ENCODE measurements around the gene PTCHD4.

PTCHD4 gene

GRCh38 chr6:48080227-48081009 lies 30.6 kb downstream of the PTCHD4 start:
- no peaks in the 10 kb centered on the region for H3K36me3 Mint-ChIP-seq (ENCODE audit: low read depth)
- H3K4me3 Mint-ChIP-seq = no peak overlapping the region
- no peak for TF ChIP-seq CTCF (IDR thresholded peaks at IDR 0.05; ENCODE audit: unreplicated experiment in 3 of 3)
- no peak overlapping the region for H3K27ac Mint-ChIP-seq
- no peaks in the 10 kb centered on the region for H3K4me1 Mint-ChIP-seq
- no peaks in the 10 kb centered on the region for H3K27me3 Mint-ChIP-seq (ENCODE audit: low read depth)
- H3K9me3 Mint-ChIP-seq = peaks cover 10% of the 10 kb centered on the region

GRCh38 chr6:48078120-48078519 lies 32.9 kb downstream of the PTCHD4 start:
- peaks cover 6% of the 10 kb centered on the region for H3K9me3 Mint-ChIP-seq
- H3K4me1 Mint-ChIP-seq = no peaks in the 10 kb centered on the region
- H3K36me3 Mint-ChIP-seq (ENCODE audit: low read depth) = no peaks in the 10 kb centered on the region
- H3K27me3 Mint-ChIP-seq (ENCODE audit: low read depth) = no peaks in the 10 kb centered on the region
- H3K27ac Mint-ChIP-seq = no peak overlapping the region
- no peak for TF ChIP-seq CTCF (IDR thresholded peaks at IDR 0.05; ENCODE audit: unreplicated experiment in 3 of 3)
- no peak overlapping the region for H3K4me3 Mint-ChIP-seq

GRCh38 chr6:48075181-48075580 lies 35.8 kb downstream of the PTCHD4 start:
- Mint-ChIP-seq H3K4me3 (no peak overlapping the region), H3K27me3 (ENCODE audit: low read depth) (peaks cover 10% of the 10 kb centered on the region), H3K36me3 (ENCODE audit: low read depth) (no peaks in the 10 kb centered on the region), H3K4me1 (no peaks in the 10 kb centered on the region), H3K9me3 (peaks cover 6% of the 10 kb centered on the region), H3K27ac (no peak overlapping the region)
- TF ChIP-seq CTCF (IDR thresholded peaks at IDR 0.05; ENCODE audit: unreplicated experiment in 3 of 3) = no peak

GRCh38 chr6:48073976-48074767 lies 36.8 kb downstream of the PTCHD4 start:
- H3K27ac Mint-ChIP-seq = no peak overlapping the region
- peaks cover 6% of the 10 kb centered on the region for H3K4me1 Mint-ChIP-seq
- H3K9me3 Mint-ChIP-seq = peaks cover 6% of the 10 kb centered on the region
- H3K4me3 Mint-ChIP-seq = no peak overlapping the region
- no peak for TF ChIP-seq CTCF (IDR thresholded peaks at IDR 0.05; ENCODE audit: unreplicated experiment in 3 of 3)
- H3K36me3 Mint-ChIP-seq (ENCODE audit: low read depth) = no peaks in the 10 kb centered on the region
- peaks cover 20% of the 10 kb centered on the region for H3K27me3 Mint-ChIP-seq (ENCODE audit: low read depth)

GRCh38 chr6:48071833-48072232 lies 39.2 kb downstream of the PTCHD4 start:
- H3K9me3 Mint-ChIP-seq = no peaks in the 10 kb centered on the region
- no peak overlapping the region for H3K4me3 Mint-ChIP-seq
- H3K27ac Mint-ChIP-seq = no peak overlapping the region
- no peaks in the 10 kb centered on the region for H3K36me3 Mint-ChIP-seq (ENCODE audit: low read depth)
- H3K27me3 Mint-ChIP-seq (ENCODE audit: low read depth) = peaks cover 44% of the 10 kb centered on the region
- TF ChIP-seq CTCF (IDR thresholded peaks at IDR 0.05; ENCODE audit: unreplicated experiment in 3 of 3) = no peak
- peaks cover 20% of the 10 kb centered on the region for H3K4me1 Mint-ChIP-seq
